Retina (tissue), 1 donor: Measurements from ENCODE around the gene SLX4.

Source experiments
- DNase-seq: peaks from one replicate; pipeline ENCODE4 v3.0.0-alpha.2; 2016

Gene SLX4

GRCh38 chr16:3546986-3547682 lies 64.3 kb downstream of the SLX4 start:
- DNase-seq: no peak

GRCh38 chr16:3542601-3543373 lies 68.6 kb downstream of the SLX4 start:
- no peak for DNase-seq

- DNase-seq: no peak
These were observed 69.8 kb downstream of the SLX4 start for GRCh38 chr16:3541527-3542155.

DNA sequence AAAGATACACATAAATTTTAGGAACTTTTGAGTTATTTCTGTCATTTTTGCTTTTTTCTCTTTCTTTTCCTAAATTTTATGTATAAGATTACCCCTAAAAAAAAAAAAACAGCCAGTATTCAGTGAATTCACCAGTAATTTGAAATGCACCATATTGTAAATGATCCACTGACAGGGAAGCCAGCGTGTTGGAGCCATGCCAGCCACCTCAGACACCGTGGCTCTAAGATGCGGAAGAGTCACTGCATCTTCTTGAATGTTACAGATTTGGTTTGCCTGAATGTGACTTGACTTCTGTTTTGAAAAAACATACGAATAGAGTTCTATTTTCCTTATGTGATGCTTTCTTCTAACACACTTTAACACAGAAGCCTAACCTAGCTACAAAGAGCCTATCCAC lies 73.2 kb downstream of the SLX4 start:
- DNase-seq: no peak

- DNase-seq: no peak
These were observed 74.6 kb downstream of the SLX4 start for GRCh38 chr16:3536851-3537250.

- no peak for DNase-seq
These were observed 75.1 kb downstream of the SLX4 start for GRCh38 chr16:3536271-3536731.

DNA sequence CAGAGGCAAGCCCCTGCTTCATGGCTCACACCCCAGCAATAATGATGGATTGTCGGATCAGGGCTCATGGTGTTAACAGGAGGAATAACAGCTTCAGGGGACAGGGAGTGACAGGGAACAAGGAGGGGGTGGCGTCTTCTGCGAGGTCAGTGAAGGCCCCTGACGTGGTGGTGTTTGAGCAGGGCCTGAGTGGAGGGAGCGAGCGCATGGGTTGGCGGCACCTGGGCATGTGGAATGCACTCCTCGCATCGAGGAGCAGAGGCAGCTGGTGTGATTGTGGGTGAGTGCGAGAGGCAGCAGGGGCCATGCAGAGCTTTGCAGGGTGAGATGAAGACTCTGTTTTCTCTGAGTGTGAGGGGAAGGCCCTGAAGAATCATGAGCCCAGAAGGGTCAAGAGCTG lies 77.3 kb downstream of the SLX4 start:
- no peak for DNase-seq

DNA sequence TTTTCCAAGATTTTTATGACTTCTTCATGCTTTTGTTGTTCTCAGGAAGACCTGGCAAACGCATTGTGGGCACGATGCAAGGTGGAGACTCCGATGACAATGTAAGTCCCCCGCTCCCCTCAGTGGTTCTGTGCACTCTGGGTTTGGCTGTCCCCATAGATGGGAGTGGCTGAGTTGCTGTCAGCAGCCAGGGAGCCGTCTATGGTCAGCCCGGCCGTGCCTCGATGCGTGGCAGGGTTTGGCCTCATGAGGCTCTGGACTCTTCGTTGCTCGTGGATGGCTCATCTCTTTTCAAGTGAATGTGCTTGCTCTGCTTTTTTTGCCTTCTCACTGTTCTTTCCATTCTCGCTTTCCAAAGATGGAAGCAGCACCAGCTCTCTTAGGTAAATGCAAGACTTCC lies 78.7 kb downstream of the SLX4 start:
- no peak for DNase-seq
